Spinal cord (tissue), 10 donors: ENCODE measurements around the gene BOD1L1. TPM values are rescaled to one million over a fixed set of nuclear protein-coding genes. Genes with fewer than 3 reads are reported as not detected.
A peak's percentile ranks its signal among the peaks of the same experiment; 100 is the strongest.

ENCODE experiments used
- DNase-seq, 6 donors: peaks; one replicate each; pipeline versions ENCODE4 v3.0.0 to v3.0.0-alpha.2; 2013 to 2015; ENCODE audit warnings: low spot score in 6 of 6, low read depth in 4 of 6
- H3K27ac ChIP-seq: one replicate; pipeline ENCODE4 v1.5.1; 2013; ENCODE audit warnings: low read depth, low read length, control low read depth
- H3K27me3 ChIP-seq: one replicate; pipeline ENCODE4 v1.6.1; 2013; ENCODE audit warnings: low read length; ENCODE audit not compliant: control insufficient read depth, insufficient read depth
- H3K36me3 ChIP-seq: one replicate; pipeline ENCODE4 v1.6.1; 2013; ENCODE audit warnings: low read length; ENCODE audit not compliant: control insufficient read depth, insufficient read depth
- H3K4me1 ChIP-seq: one replicate; pipeline ENCODE4 v1.6.1; 2013; ENCODE audit warnings: low read length; ENCODE audit not compliant: control insufficient read depth, insufficient read depth
- H3K4me3 ChIP-seq: one replicate; pipeline ENCODE4 v1.5.1; 2013; ENCODE audit warnings: low read depth, low read length, control low read depth
- H3K9me3 ChIP-seq: one replicate; pipeline ENCODE4 v1.6.1; 2013; ENCODE audit warnings: low read length; ENCODE audit not compliant: control insufficient read depth, insufficient read depth
- WGBS: methylation state at CpG from one replicate; pipeline ENCODE4 v1.1.5; 2013; ENCODE audit warnings: missing lambda C conversion rate; ENCODE audit not compliant: insufficient coverage; 5-methylcytosine and 5-hydroxymethylcytosine counted together
- polyA plus RNA-seq, 2 donors: library from polyadenylated mRNA; unstranded; fragments of 120-200 nt; gene quantifications; one replicate each; pipeline ENCODE4 v1.2.1, GENCODE V29; 2013; ENCODE audit not compliant: insufficient read length in 2 of 2
- total RNA-seq, 2 donors: library from RNA; depleted of rRNA in 1 of 2; stranded (reverse); fragments of 120-200 nt in 1 of 2; fragments of >200 nt in 1 of 2; gene quantifications; one replicate each; pipeline versions ENCODE4 v1.2.3 to v1.2.4, GENCODE V29; 2013 to 2014
- donor health status: healthy.

BOD1L1 gene
- total and polyA plus RNA-seq, 4 donors, result 50.4 to 66.9 (median 52.6) TPM

- H3K9me3 ChIP-seq, result no peaks in the 10 kb centered on the region
- 21% methylated on average over 5 of the region's 5 CpGs for WGBS
- no peaks in the 10 kb centered on the region for H3K4me1 ChIP-seq
- no peaks in the 10 kb centered on the region for H3K27me3 ChIP-seq
- H3K27ac ChIP-seq, result no peak overlapping the region
- peak in 2 of 6 donors; percentile 7 to 54 for DNase-seq
- H3K36me3 ChIP-seq, result peaks cover 48% of the 10 kb centered on the region
- H3K4me3 ChIP-seq, result no peak overlapping the region
Observed at GRCh38 chr4:13599159-13599558, 28.4 kb downstream of the BOD1L1 start.

- peaks cover 37% of the 10 kb centered on the region for H3K36me3 ChIP-seq
- no peaks in the 10 kb centered on the region for H3K4me1 ChIP-seq
- no peak for DNase-seq
- no peak overlapping the region for H3K4me3 ChIP-seq
- H3K27ac ChIP-seq, result no peak overlapping the region
- no peaks in the 10 kb centered on the region for H3K9me3 ChIP-seq
- no peaks in the 10 kb centered on the region for H3K27me3 ChIP-seq
Observed at GRCh38 chr4:13597604-13598003, 29.9 kb downstream of the BOD1L1 start.

GRCh38 chr4:13597141-13597540, 30.4 kb downstream of the BOD1L1 start:
- Histone ChIP-seq H3K27me3 (no peaks in the 10 kb centered on the region), H3K36me3 (peaks cover 34% of the 10 kb centered on the region), H3K9me3 (no peaks in the 10 kb centered on the region), H3K4me1 (no peaks in the 10 kb centered on the region), H3K27ac (no peak overlapping the region), H3K4me3 (no peak overlapping the region)
- no peak for DNase-seq

- H3K4me1 ChIP-seq, result no peaks in the 10 kb centered on the region
- no CpG with 5 or more reads among the region's 4 CpGs for WGBS
- no peaks in the 10 kb centered on the region for H3K27me3 ChIP-seq
- peaks cover 13% of the 10 kb centered on the region for H3K36me3 ChIP-seq
- H3K27ac ChIP-seq, result no peak overlapping the region
- H3K9me3 ChIP-seq, result no peaks in the 10 kb centered on the region
- H3K4me3 ChIP-seq, result no peak overlapping the region
- DNase-seq, result no peak
Observed at GRCh38 chr4:13592220-13592619, 35.3 kb downstream of the BOD1L1 start.

GRCh38 chr4:13590766-13591165, 36.8 kb downstream of the BOD1L1 start:
- no peaks in the 10 kb centered on the region for H3K27me3 ChIP-seq
- no peaks in the 10 kb centered on the region for H3K4me1 ChIP-seq
- no peak overlapping the region for H3K4me3 ChIP-seq
- H3K36me3 ChIP-seq, result peaks cover 10% of the 10 kb centered on the region
- no CpG with 5 or more reads among the region's 2 CpGs for WGBS
- DNase-seq, result no peak
- H3K9me3 ChIP-seq, result no peaks in the 10 kb centered on the region
- no peak overlapping the region for H3K27ac ChIP-seq

GRCh38 chr4:13588954-13589353, 38.6 kb downstream of the BOD1L1 start:
- no peaks in the 10 kb centered on the region for H3K4me1 ChIP-seq

GRCh38 chr4:13584481-13584880, 43.0 kb downstream of the BOD1L1 start:
- Histone ChIP-seq H3K4me1 (no peaks in the 10 kb centered on the region), H3K9me3 (no peaks in the 10 kb centered on the region), H3K27me3 (no peaks in the 10 kb centered on the region), H3K4me3 (no peak overlapping the region), H3K36me3 (peaks cover 23% of the 10 kb centered on the region), H3K27ac (no peak overlapping the region)
- no peak for DNase-seq
- WGBS, result 86% methylated on average over 1 of the region's 5 CpGs

More at GRCh38 chr4:13588954-13589353, 38.6 kb downstream of the BOD1L1 start:
- H3K9me3 ChIP-seq, result no peaks in the 10 kb centered on the region
- H3K36me3 ChIP-seq, result peaks cover 8% of the 10 kb centered on the region
- H3K27me3 ChIP-seq, result no peaks in the 10 kb centered on the region
- no peak for DNase-seq
- H3K27ac ChIP-seq, result no peak overlapping the region
- no peak overlapping the region for H3K4me3 ChIP-seq

- Histone ChIP-seq H3K9me3 (no peaks in the 10 kb centered on the region), H3K36me3 (peaks cover 35% of the 10 kb centered on the region), H3K27ac (no peak overlapping the region), H3K4me3 (no peak overlapping the region), H3K27me3 (no peaks in the 10 kb centered on the region), H3K4me1 (no peaks in the 10 kb centered on the region)
- no CpG with 5 or more reads among the region's 2 CpGs for WGBS
- DNase-seq, result no peak
Observed at GRCh38 chr4:13580036-13580435, 47.5 kb downstream of the BOD1L1 start.

GRCh38 chr4:13577660-13578059, 49.9 kb downstream of the BOD1L1 start:
- no peak overlapping the region for H3K27ac ChIP-seq
- H3K27me3 ChIP-seq, result no peaks in the 10 kb centered on the region
- H3K9me3 ChIP-seq, result no peaks in the 10 kb centered on the region
- no peaks in the 10 kb centered on the region for H3K4me1 ChIP-seq
- no peak overlapping the region for H3K4me3 ChIP-seq
- H3K36me3 ChIP-seq, result peaks cover 34% of the 10 kb centered on the region
- WGBS, result 93% methylated on average over 2 of the region's 3 CpGs
- no peak for DNase-seq

GRCh38 chr4:13570916-13571315, 56.6 kb downstream of the BOD1L1 start:
- H3K27me3 ChIP-seq, result no peaks in the 10 kb centered on the region
- H3K4me1 ChIP-seq, result no peaks in the 10 kb centered on the region
- 90% methylated on average over 2 of the region's 2 CpGs for WGBS
- H3K9me3 ChIP-seq, result no peaks in the 10 kb centered on the region
- DNase-seq, result no peak
- no peak overlapping the region for H3K27ac ChIP-seq
- H3K4me3 ChIP-seq, result no peak overlapping the region
- H3K36me3 ChIP-seq, result peaks cover 19% of the 10 kb centered on the region
